GM12878 (cell line): ENCODE results near the gene BTBD9. TPM values are rescaled to one million over a fixed set of nuclear protein-coding genes. Genes with fewer than 3 reads are reported as not detected.

ENCODE experiments used
- ATAC-seq: fragments of 200-7000 bp; cut with Tn5 transposase; 3 replicates; pipeline ENCODE4 v1.9.1; 2020; ENCODE audit warnings: mild to moderate bottlenecking, moderate library complexity
- BruUV-seq: library from RNA; stranded (reverse); fragments of 400-500 nt; replicated peaks from 2 replicates; lab custom pipeline; 2021; lab: Mats Ljungman, UMichigan
- CTCF ChIA-PET: fragments of 300-600 bp; sonication (Branson Sonifier 250); formaldehyde crosslinking; extraction: SDS; loops from one replicate; lab custom pipeline; 2021; ENCODE audit warnings: inconsistent platforms; lab: Yijun Ruan, JAX
- POLR2A ChIA-PET: fragments of 350-600 bp; formaldehyde crosslinking; extraction: SDS; loops from one replicate; lab custom pipeline; 2021; ENCODE audit warnings: inconsistent platforms; lab: Charles Lee
- RAD21 ChIA-PET: fragments of 300-600 bp; sonication (Branson Sonifier 250); formaldehyde crosslinking; loops from one replicate; lab custom pipeline; 2023; ENCODE audit warnings: antibody characterized with exemption; ENCODE audit not compliant: unreplicated experiment; lab: Charles Lee
- SMC1A ChIA-PET: fragments of 300-600 bp; sonication (Branson Sonifier 250); formaldehyde crosslinking; loops from one replicate; lab custom pipeline; 2023; ENCODE audit not compliant: unreplicated experiment, uncharacterized antibody; lab: Charles Lee
- DNase-seq: peaks from one replicate; pipeline ENCODE4 v3.0.0-alpha.2; 2011; ENCODE audit warnings: low read depth, low spot score
- FAIRE-seq: peaks from 3 replicates; lab custom pipeline; 2011; peaks lifted over from hg19 to GRCh38; lab: Jason Lieb, UNC
- H2AFZ ChIP-seq: 2 replicates; pipeline ENCODE4 v1.6.0; 2011; ENCODE audit warnings: low read depth, low read length, control low read depth; ENCODE audit not compliant: control insufficient read depth
- H3K27ac ChIP-seq: 2 replicates; pipeline ENCODE4 v1.5.1; 2011; ENCODE audit warnings: control low read depth; ENCODE audit not compliant: control insufficient read depth, insufficient read depth
- H3K27me3 ChIP-seq, 2 experiments: replicated peaks in 1 of 2; 2 replicates each; pipeline versions ENCODE4 v1.6.0 to v1.6.1; 2011; ENCODE audit warnings: low read length in 1 of 2; ENCODE audit not compliant: control insufficient read depth in 2 of 2, insufficient read depth in 2 of 2
- H3K36me3 ChIP-seq, 2 experiments: 2 replicates each; pipeline ENCODE4 v1.5.1; 2011; ENCODE audit warnings: low read length in 1 of 2; ENCODE audit not compliant: control insufficient read depth in 2 of 2, insufficient read depth in 2 of 2
- H3K4me1 ChIP-seq: 2 replicates; pipeline ENCODE4 v1.6.1; 2011; ENCODE audit warnings: mild to moderate bottlenecking, low read length, moderate library complexity, mixed read lengths; ENCODE audit not compliant: control insufficient read depth, insufficient read depth
- H3K4me2 ChIP-seq: 2 replicates; pipeline ENCODE4 v1.6.0; 2011; ENCODE audit warnings: control low read depth; ENCODE audit not compliant: control insufficient read depth, insufficient read depth
- H3K4me3 ChIP-seq: fragments of 200-600 bp; sonication (generic); 2 replicates; pipeline ENCODE4 v1.5.1; 2016
- H3K79me2 ChIP-seq: 2 replicates; pipeline ENCODE4 v1.6.0; 2011; ENCODE audit warnings: low read length; ENCODE audit not compliant: control insufficient read depth, insufficient read depth
- H3K9ac ChIP-seq: 2 replicates; pipeline ENCODE4 v1.8.0; 2011; ENCODE audit warnings: low read length, control low read depth, mixed read lengths; ENCODE audit not compliant: control insufficient read depth, insufficient read depth
- H3K9me3 ChIP-seq: replicated peaks from 3 replicates; pipeline ENCODE4 v1.5.1; 2011; ENCODE audit warnings: mild to moderate bottlenecking, low read length; ENCODE audit not compliant: control insufficient read depth, insufficient read depth
- H4K20me1 ChIP-seq: 2 replicates; pipeline ENCODE4 v1.6.0; 2011; ENCODE audit not compliant: control insufficient read depth, insufficient read depth
- ATF7 ChIP-seq: fragments of 450-650 bp; IDR thresholded peaks from 2 replicates; pipeline ENCODE4 v1.6.1; 2016; ENCODE audit warnings: low read depth, mild to moderate bottlenecking
- BCL11A ChIP-seq: IDR thresholded peaks from 2 replicates; pipeline ENCODE4 v1.6.1; 2011; ENCODE audit warnings: low read depth, low read length
- BCLAF1 ChIP-seq: fragments of 450-650 bp; IDR thresholded peaks from 2 replicates; pipeline ENCODE4 v1.6.1; 2017; ENCODE audit warnings: antibody characterized with exemption, mild to moderate bottlenecking, moderate library complexity
- E2F4 ChIP-seq: IDR thresholded peaks from 2 replicates; pipeline ENCODE4 v1.6.1; 2012; ENCODE audit warnings: low read depth, low read length, improper control_type of control experiment
- FOXK2 ChIP-seq: fragments of 450-650 bp; IDR thresholded peaks from 2 replicates; pipeline ENCODE4 v1.6.1; 2017; ENCODE audit warnings: mild to moderate bottlenecking, moderate library complexity
- GABPA ChIP-seq: IDR thresholded peaks from 2 replicates; pipeline ENCODE4 v1.6.1; 2014; ENCODE audit warnings: antibody characterized with exemption, low read depth, mild to moderate bottlenecking, inconsistent platforms
- HCFC1 ChIP-seq: fragments of 150-350 bp; IDR thresholded peaks from 2 replicates; pipeline ENCODE4 v1.6.1; 2014; ENCODE audit warnings: low read length
- HDAC2 ChIP-seq: fragments of 200-600 bp; sonication (generic); IDR thresholded peaks from 2 replicates; pipeline ENCODE4 v1.6.1; 2017
- LARP7 ChIP-seq: fragments of 450-650 bp; IDR thresholded peaks from 2 replicates; pipeline ENCODE4 v1.6.1; 2017; ENCODE audit warnings: mild to moderate bottlenecking
- PAX5 ChIP-seq: IDR thresholded peaks from 2 replicates; pipeline ENCODE4 v1.6.1; 2011; ENCODE audit warnings: low read depth, low read length, borderline replicate concordance
- PKNOX1 ChIP-seq: fragments of 450-650 bp; IDR thresholded peaks from 2 replicates; pipeline ENCODE4 v1.6.1; 2016; ENCODE audit warnings: mild to moderate bottlenecking
- RAD51 ChIP-seq: fragments of 450-650 bp; IDR thresholded peaks from 2 replicates; pipeline ENCODE4 v1.6.1; 2016; ENCODE audit warnings: moderate library complexity, mild to moderate bottlenecking, inconsistent platforms
- SREBF2 ChIP-seq: IDR thresholded peaks from 2 replicates; pipeline ENCODE4 v1.6.1; 2012; ENCODE audit warnings: mild to moderate bottlenecking, low read length
- STAT3 ChIP-seq: IDR thresholded peaks from 2 replicates; pipeline ENCODE4 v1.6.1; 2011; ENCODE audit warnings: low read depth, low read length, improper control_type of control experiment
- SUZ12 ChIP-seq: fragments of 200-600 bp; sonication (generic); IDR thresholded peaks from one replicate; pipeline ENCODE4 v1.6.1; 2018; ENCODE audit warnings: antibody characterized with exemption, mild to moderate bottlenecking; ENCODE audit not compliant: unreplicated experiment
- TAF1 ChIP-seq: IDR thresholded peaks from 2 replicates; pipeline ENCODE4 v1.6.1; 2011; ENCODE audit warnings: mild to moderate bottlenecking, low read depth, low read length, borderline replicate concordance
- TCF3 ChIP-seq: IDR thresholded peaks from 2 replicates; pipeline ENCODE4 v1.6.1; 2012; ENCODE audit warnings: low read depth, mild to moderate bottlenecking, low read length, borderline replicate concordance; ENCODE audit not compliant: insufficient read depth
- WGBS: methylation state at CpG from one replicate; pipeline ENCODE4 v1.1.6; 2016; ENCODE audit warnings: low lambda C conversion rate; ENCODE audit not compliant: insufficient replicate concordance, insufficient coverage; ENCODE audit errors: missing lambda C conversion rate; 5-methylcytosine and 5-hydroxymethylcytosine counted together
- in situ Hi-C: fragments of 300-500 bp; cut with MboI; formaldehyde crosslinking; loops from 9 replicates; pipeline ENCODE4 v1.14.3; 2018; ENCODE audit warnings: mixed read lengths
- intact Hi-C: fragments of 100-400 bp; cut with micrococcal nuclease; formaldehyde crosslinking; loops from one replicate; pipeline ENCODE4 v1.14.2; 2022; ENCODE audit not compliant: unreplicated experiment
- polyA plus RNA-seq, 11 experiments: library from polyadenylated mRNA; depleted of rRNA in 4 of 11; unstranded in 6 of 11; stranded (reverse) in 5 of 11; fragments of >200 nt; fragmentation: Nextera tagmentation in 4 of 11; fragmentation: Illumina TruSeq in 1 of 11; extraction: Ambion mirVana in 4 of 11; extraction: Trizol in 1 of 11; gene quantifications; 1 replicate in 1 of 11; 2 replicates in 10 of 11; pipeline versions ENCODE4 v1.2.1 to v1.2.3, GENCODE V29; 2011 to 2016; ENCODE audit warnings: inconsistent platforms in 2 of 11, missing spikeins in 2 of 11, low read depth in 1 of 11
- total RNA-seq, 4 experiments: library from RNA; depleted of rRNA in 3 of 4; stranded (reverse); fragments of >200 nt in 3 of 4; fragmentation: Illumina TruSeq in 1 of 4; extraction: Trizol in 1 of 4; gene quantifications; 2 replicates each; pipeline versions ENCODE4 v1.2.1 to v1.2.3, GENCODE V29; 2013 to 2021

The BTBD9 gene
- total and polyA plus RNA-seq, 10 of the 15 experiments (the other 5 are each of a cell fraction or from before 2014, with no cell fraction given): 0.22 to 8.6 (median 4.6) TPM

- TF ChIP-seq BCLAF1 (no peak), ATF7 (no peak), STAT3 (no peak), TAF1 (no peak), SUZ12 (no peak), HDAC2 (no peak), TCF3 (no peak)
Observed at GRCh38 chr6:38503032-38503773, 136.5 kb downstream of the BTBD9 start (continued).

GRCh38 chr6:38502423-38502822 lies 137.3 kb downstream of the BTBD9 start:
- in situ Hi-C loops: no loop called here
- no peak for TF ChIP-seq PAX5
- TF ChIP-seq E2F4: no peak
- no peak for TF ChIP-seq PKNOX1
- no peak for TF ChIP-seq BCL11A
- TF ChIP-seq GABPA: no peak
- TF ChIP-seq HCFC1: no peak
- TF ChIP-seq FOXK2: no peak
- TF ChIP-seq LARP7: no peak
- TF ChIP-seq SREBF2: no peak
- TF ChIP-seq RAD51: no peak
- H3K79me2 ChIP-seq: no peaks in the 10 kb centered on the region
- 73% methylated on average over 4 of the region's 4 CpGs for WGBS
- intact Hi-C loops: no loop called here
- ATAC-seq: no peak
- FAIRE-seq: no peak
- POLR2A ChIA-PET: no interaction called here
- H3K4me3 ChIP-seq: no peak overlapping the region
- no peak overlapping the region for H2AFZ ChIP-seq
- DNase-seq: no peak
- SMC1A ChIA-PET: interaction anchor here (1.3 to 2.1 kb wide), 4 partner anchors 9 to 301 kb away, joined by 3 to 9 read pairs (median 4); no protein-coding TSS in a partner anchor
- H3K9me3 ChIP-seq: no peaks in the 10 kb centered on the region
- no peaks in the 10 kb centered on the region for H4K20me1 ChIP-seq
- RAD21 ChIA-PET: interaction anchor here (1.3 to 2.1 kb wide), 2 partner anchors 9 to 68 kb away, joined by 3 to 7 read pairs; no protein-coding TSS in a partner anchor
- no peaks in the 10 kb centered on the region for H3K36me3 ChIP-seq
- no peak overlapping the region for H3K9ac ChIP-seq
- no peaks in the 10 kb centered on the region for H3K27me3 ChIP-seq
- no peaks in the 10 kb centered on the region for H3K4me1 ChIP-seq
- BruUV-seq: no TSS peak
- H3K27ac ChIP-seq: no peak overlapping the region
- CTCF ChIA-PET: interaction anchor here (0.6 to 2.5 kb wide), 4 partner anchors 8 to 659 kb away, joined by 3 to 17 read pairs (median 4); no protein-coding TSS in a partner anchor
- no peak overlapping the region for H3K4me2 ChIP-seq
